Urothelium cell line (cell line): Measurements from ENCODE around the gene COL4A2.
A peak's percentile ranks its signal among the peaks of the same experiment; 100 is the strongest.

Experiments
- DNase-seq: peaks from one replicate; pipeline ENCODE4 v3.0.0; 2011; ENCODE audit warnings: low spot score, mixed read lengths
- FAIRE-seq: peaks from 2 replicates; lab custom pipeline; 2011; peaks lifted over from hg19 to GRCh38; lab: Jason Lieb, UNC

The COL4A2 gene

GRCh38 chr13:110503037-110503901, 196.2 kb downstream of the COL4A2 start:
- DNase-seq = no peak
- FAIRE-seq = no peak

GRCh38 chr13:110503979-110504499, 197.0 kb downstream of the COL4A2 start:
- no peak for DNase-seq
- no peak for FAIRE-seq

- DNase-seq (no peak), FAIRE-seq (no peak)
These were observed 198.5 kb downstream of the COL4A2 start for GRCh38 chr13:110505594-110505993.

GRCh38 chr13:110506396-110506795, 199.3 kb downstream of the COL4A2 start:
- FAIRE-seq (no peak), DNase-seq (no peak)

- no peak for FAIRE-seq
- DNase-seq = peak; percentile 7
These were observed 199.9 kb downstream of the COL4A2 start for GRCh38 chr13:110506859-110507566.

GRCh38 chr13:110507678-110508381, 200.7 kb downstream of the COL4A2 start:
- DNase-seq (no peak), FAIRE-seq (no peak)

- DNase-seq = no peak
- FAIRE-seq = no peak
These were observed 202.4 kb downstream of the COL4A2 start for GRCh38 chr13:110509478-110509926.

- DNase-seq (no peak), FAIRE-seq (no peak)
These were observed 203.1 kb downstream of the COL4A2 start for GRCh38 chr13:110509971-110510786.

- FAIRE-seq (no peak), DNase-seq (no peak)
These were observed 204.6 kb downstream of the COL4A2 start for GRCh38 chr13:110511509-110512181.

GRCh38 chr13:110512198-110512740, 205.2 kb downstream of the COL4A2 start:
- FAIRE-seq = no peak
- DNase-seq = no peak

GRCh38 chr13:110516500-110516899, 209.4 kb downstream of the COL4A2 start:
- no peak for FAIRE-seq
- no peak for DNase-seq

GRCh38 chr13:110517505-110518225, 210.6 kb downstream of the COL4A2 start:
- no peak for DNase-seq
- FAIRE-seq = no peak

GRCh38 chr13:110518226-110518525, 211.1 kb downstream of the COL4A2 start:
- DNase-seq (no peak), FAIRE-seq (no peak)

GRCh38 chr13:110518571-110518970, 211.5 kb downstream of the COL4A2 start:
- FAIRE-seq (no peak), DNase-seq (no peak)

GRCh38 chr13:110519046-110519445, 212.0 kb downstream of the COL4A2 start:
- FAIRE-seq = peak; percentile 69
- no peak for DNase-seq

GRCh38 chr13:110519506-110519905, 212.4 kb downstream of the COL4A2 start:
- FAIRE-seq (no peak), DNase-seq (no peak)

GRCh38 chr13:110520431-110521295, 213.6 kb downstream of the COL4A2 start:
- DNase-seq = no peak

GRCh38 chr13:110521296-110521680, 214.2 kb downstream of the COL4A2 start:
- FAIRE-seq = no peak
- DNase-seq = no peak

More at GRCh38 chr13:110520431-110521295, 213.6 kb downstream of the COL4A2 start:
- FAIRE-seq = no peak
